Fibroblast of the aortic adventitia (primary cell): ENCODE data around the gene MTHFD1. TPM values are rescaled to one million over a fixed set of nuclear protein-coding genes. Genes with fewer than 3 reads are reported as not detected.

Experiments
- DNase-seq: peaks from one replicate; pipeline ENCODE4 v3.0.0-alpha.2; 2010; ENCODE audit warnings: low read depth
- H3K4me3 ChIP-seq: 2 replicates; pipeline ENCODE4 v1.5.1; 2011; ENCODE audit warnings: low read depth, mild to moderate bottlenecking, control low read depth, low read length, moderate library complexity
- CTCF ChIP-seq: IDR thresholded peaks from 2 replicates; pipeline ENCODE4 v1.5.1; 2011; ENCODE audit warnings: mild to moderate bottlenecking, low read length, control low read depth, inconsistent platforms; ENCODE audit not compliant: insufficient read depth
- total RNA-seq: library from RNA; depleted of rRNA; stranded (reverse); fragments of >200 nt; gene quantifications from 2 replicates; pipeline ENCODE4 v1.2.3, GENCODE V29; 2012; ENCODE audit warnings: low replicate concordance

Gene MTHFD1
- total RNA-seq, 1 donor = 73.1 TPM

GRCh38 chr14:64463873-64464272 is 75.7 kb downstream of the MTHFD1 start:
- no peak for TF ChIP-seq CTCF
- H3K4me3 ChIP-seq = no peak overlapping the region
- DNase-seq = no peak

- no peak for TF ChIP-seq CTCF
- DNase-seq = no peak
- peak overlapping the region; percentile 76 for H3K4me3 ChIP-seq
Observed at GRCh38 chr14:64464651-64465050, 76.5 kb downstream of the MTHFD1 start.

- no peak for DNase-seq
- H3K4me3 ChIP-seq = peak within 1 kb of the TSS; percentile 76
- no peak for TF ChIP-seq CTCF
Observed at GRCh38 chr14:64465191-64465822, 77.2 kb downstream of the MTHFD1 start, which contains the start of gene AKAP5. Gene AKAP5, plus strand, starts transcription at chr14:64465499. Its CDS starts 2,896 bp downstream, at chr14:64468395.

GRCh38 chr14:64465831-64466554 is 77.8 kb downstream of the MTHFD1 start:
- peak overlapping the region; percentile 76 for H3K4me3 ChIP-seq
- peak; percentile 52 for TF ChIP-seq CTCF
- DNase-seq = peak; percentile 61

GRCh38 chr14:64467101-64467500 is 78.9 kb downstream of the MTHFD1 start:
- peak; percentile 13 for DNase-seq
- no peak for TF ChIP-seq CTCF
- no peak overlapping the region for H3K4me3 ChIP-seq

- no peak for TF ChIP-seq CTCF
- H3K4me3 ChIP-seq = no peak overlapping the region
- no peak for DNase-seq
Observed at GRCh38 chr14:64467566-64467965, 79.4 kb downstream of the MTHFD1 start.
